Neural progenitor cell (in vitro differentiated cells): ENCODE measurements around the gene EHD2. TPM values are rescaled to one million over a fixed set of nuclear protein-coding genes. Genes with fewer than 3 reads are reported as not detected.

Experiments used
- DNase-seq: peaks from one replicate; pipeline ENCODE4 v3.0.0-alpha.2; 2016; ENCODE audit warnings: low spot score
- H2AFZ ChIP-seq: fragments of 200-600 bp; sonication (generic); replicated peaks from 2 replicates; pipeline ENCODE4 v1.6.1; 2016; ENCODE audit warnings: antibody characterized with exemption
- H3F3A ChIP-seq: fragments of 200-600 bp; sonication (generic); 2 replicates; pipeline ENCODE4 v1.6.1; 2016; ENCODE audit warnings: antibody characterized with exemption, low read depth
- H3K27ac ChIP-seq: fragments of 200-600 bp; sonication (generic); 2 replicates; pipeline ENCODE4 v1.5.1; 2016; ENCODE audit warnings: mild to moderate bottlenecking
- H3K27me3 ChIP-seq: fragments of 200-600 bp; sonication (generic); 2 replicates; pipeline ENCODE4 v1.6.1; 2016; ENCODE audit warnings: mild to moderate bottlenecking, moderate library complexity
- H3K36me3 ChIP-seq: fragments of 200-600 bp; sonication (generic); 2 replicates; pipeline ENCODE4 v1.5.1; 2016
- H3K4me1 ChIP-seq: fragments of 200-600 bp; sonication (generic); 2 replicates; pipeline ENCODE4 v1.6.1; 2016; ENCODE audit warnings: mixed run types
- H3K4me2 ChIP-seq: fragments of 200-600 bp; sonication (generic); 2 replicates; pipeline ENCODE4 v1.6.1; 2016
- H3K4me3 ChIP-seq: fragments of 200-600 bp; sonication (generic); 2 replicates; pipeline ENCODE4 v1.5.1; 2016
- H3K79me2 ChIP-seq: fragments of 200-600 bp; sonication (generic); 2 replicates; pipeline ENCODE4 v1.6.1; 2016; ENCODE audit warnings: low read depth
- H3K9ac ChIP-seq: fragments of 200-600 bp; sonication (generic); 2 replicates; pipeline ENCODE4 v1.6.1; 2016
- H3K9me3 ChIP-seq: fragments of 200-600 bp; sonication (generic); 2 replicates; pipeline ENCODE4 v1.5.1; 2016; ENCODE audit warnings: low read depth
- H4K20me1 ChIP-seq: fragments of 200-600 bp; sonication (generic); 2 replicates; pipeline ENCODE4 v1.6.1; 2016; ENCODE audit warnings: low read depth
- H3K27ac Mint-ChIP-seq: 3 replicates; pipeline ENCODE4 v1.8.0; 2021; ENCODE audit warnings: mixed read lengths
- H3K27me3 Mint-ChIP-seq: 2 replicates; pipeline ENCODE4 v1.8.0; 2022; ENCODE audit warnings: low read depth, mild to moderate bottlenecking, inconsistent platforms, moderate library complexity, mixed read lengths; ENCODE audit not compliant: insufficient read depth
- H3K36me3 Mint-ChIP-seq: 3 replicates; pipeline ENCODE4 v1.8.0; 2021; ENCODE audit warnings: mixed read lengths
- H3K4me1 Mint-ChIP-seq: 3 replicates; pipeline ENCODE4 v1.8.0; 2021; ENCODE audit warnings: mixed read lengths
- H3K4me3 Mint-ChIP-seq: 3 replicates; pipeline ENCODE4 v1.8.0; 2021; ENCODE audit warnings: mild to moderate bottlenecking, moderate library complexity, mixed read lengths
- H3K9me3 Mint-ChIP-seq: 3 replicates; pipeline ENCODE4 v1.8.0; 2020; ENCODE audit warnings: mixed read lengths
- CTCF ChIP-seq: fragments of 200-600 bp; sonication (generic); IDR thresholded peaks from 2 replicates; pipeline ENCODE4 v1.5.1; 2017; ENCODE audit warnings: antibody characterized with exemption, mild to moderate bottlenecking
- EZH2 ChIP-seq: fragments of 200-600 bp; sonication (generic); IDR thresholded peaks from 2 replicates; pipeline ENCODE4 v1.6.1; 2017; ENCODE audit warnings: antibody characterized with exemption, mild to moderate bottlenecking, moderate library complexity
- EZH2phosphoT487 ChIP-seq: fragments of 200-600 bp; sonication (generic); IDR thresholded peaks from 2 replicates; pipeline ENCODE4 v1.6.1; 2017; ENCODE audit warnings: antibody characterized with exemption
- total RNA-seq: library from RNA; depleted of rRNA; stranded (reverse); fragments of >200 nt; gene quantifications from 2 replicates; pipeline ENCODE4 v1.2.3, GENCODE V29; 2015; ENCODE audit warnings: low replicate concordance

EHD2 gene
- total RNA-seq, 1 donor from 2014 or later = 1.5 TPM

GRCh38 chr19:47729468-47729798, 16.2 kb downstream of the EHD2 start:
- no peaks in the 10 kb centered on the region for H4K20me1 ChIP-seq
- no peaks in the 10 kb centered on the region for H3K36me3 Mint-ChIP-seq
- H2AFZ ChIP-seq = peak overlapping the region; percentile 84
- peak overlapping the region; percentile 80 for H3K4me3 Mint-ChIP-seq
- H3K4me2 ChIP-seq = peak overlapping the region; percentile 93
- H3K9ac ChIP-seq = no peak overlapping the region
- H3K79me2 ChIP-seq = no peaks in the 10 kb centered on the region
- peaks cover 26% of the 10 kb centered on the region for H3K27me3 Mint-ChIP-seq
- peaks cover 10% of the 10 kb centered on the region for H3K4me1 Mint-ChIP-seq
- peak overlapping the region; percentile 88 for H3K27ac Mint-ChIP-seq
- peak; percentile 33 for DNase-seq
- H3K4me3 ChIP-seq = peak overlapping the region; percentile 65
- no peaks in the 10 kb centered on the region for H3K36me3 ChIP-seq
- TF ChIP-seq CTCF (no peak), EZH2 (no peak), EZH2phosphoT487 (no peak)
- H3K27me3 ChIP-seq = no peaks in the 10 kb centered on the region
- H3F3A ChIP-seq = peaks cover 7% of the 10 kb centered on the region
- H3K4me1 ChIP-seq = no peaks in the 10 kb centered on the region
- H3K9me3 Mint-ChIP-seq = no peaks in the 10 kb centered on the region
- no peak overlapping the region for H3K27ac ChIP-seq
- no peaks in the 10 kb centered on the region for H3K9me3 ChIP-seq

- Histone ChIP-seq H3K27me3 (no peaks in the 10 kb centered on the region), H2AFZ (peak overlapping the region; percentile 84), H3K4me1 (no peaks in the 10 kb centered on the region), H3K36me3 (no peaks in the 10 kb centered on the region), H3K79me2 (no peaks in the 10 kb centered on the region), H3K27ac (no peak overlapping the region), H3K9me3 (no peaks in the 10 kb centered on the region), H3K4me2 (peak overlapping the region; percentile 93), H4K20me1 (no peaks in the 10 kb centered on the region), H3K9ac (no peak overlapping the region), H3F3A (peaks cover 7% of the 10 kb centered on the region), H3K4me3 (peak overlapping the region; percentile 65)
- no peak for TF ChIP-seq EZH2
- no peak for TF ChIP-seq EZH2phosphoT487
- TF ChIP-seq CTCF = no peak
- peak overlapping the region; percentile 80 for H3K4me3 Mint-ChIP-seq
- peak; percentile 82 for DNase-seq
- H3K27ac Mint-ChIP-seq = no peak overlapping the region
- H3K27me3 Mint-ChIP-seq = peaks cover 26% of the 10 kb centered on the region
- H3K4me1 Mint-ChIP-seq = peaks cover 10% of the 10 kb centered on the region
- H3K36me3 Mint-ChIP-seq = no peaks in the 10 kb centered on the region
- no peaks in the 10 kb centered on the region for H3K9me3 Mint-ChIP-seq
These were observed 16.7 kb downstream of the EHD2 start for GRCh38 chr19:47729799-47730520.

GRCh38 chr19:47730521-47730889, 17.3 kb downstream of the EHD2 start:
- H3K27ac Mint-ChIP-seq = no peak overlapping the region
- no peaks in the 10 kb centered on the region for H4K20me1 ChIP-seq
- no peaks in the 10 kb centered on the region for H3K4me1 ChIP-seq
- peak overlapping the region; percentile 39 for H3K4me3 Mint-ChIP-seq
- H3K9me3 ChIP-seq = no peaks in the 10 kb centered on the region
- H3K27me3 ChIP-seq = no peaks in the 10 kb centered on the region
- H3K9me3 Mint-ChIP-seq = no peaks in the 10 kb centered on the region
- peaks cover 26% of the 10 kb centered on the region for H3K27me3 Mint-ChIP-seq
- H3K4me1 Mint-ChIP-seq = peaks cover 10% of the 10 kb centered on the region
- no peak overlapping the region for H2AFZ ChIP-seq
- no peak overlapping the region for H3K4me2 ChIP-seq
- no peaks in the 10 kb centered on the region for H3K79me2 ChIP-seq
- no peak for TF ChIP-seq EZH2phosphoT487
- no peak for TF ChIP-seq EZH2
- no peak for TF ChIP-seq CTCF
- H3K36me3 Mint-ChIP-seq = no peaks in the 10 kb centered on the region
- no peak for DNase-seq
- H3K27ac ChIP-seq = no peak overlapping the region
- peaks cover 7% of the 10 kb centered on the region for H3F3A ChIP-seq
- peak overlapping the region; percentile 65 for H3K4me3 ChIP-seq
- no peak overlapping the region for H3K9ac ChIP-seq
- no peaks in the 10 kb centered on the region for H3K36me3 ChIP-seq
